GM19468 (cell line): ENCODE results near the gene AP2A2.
"Not testable (repeated sequence)": the region's sequence is repeated elsewhere in the genome, so short reads cannot be mapped to it uniquely, and the experiment has no call there.

ENCODE experiments used
- ATAC-seq: cut with Tn5 transposase; IDR thresholded peaks from one replicate; pipeline ENCODE4 v1.9.1; 2021; ENCODE audit warnings: mild to moderate bottlenecking, moderate library complexity, moderate number of reproducible peaks; ENCODE audit not compliant: unreplicated experiment; ENCODE audit errors: extremely low read depth

The AP2A2 gene

DNA sequence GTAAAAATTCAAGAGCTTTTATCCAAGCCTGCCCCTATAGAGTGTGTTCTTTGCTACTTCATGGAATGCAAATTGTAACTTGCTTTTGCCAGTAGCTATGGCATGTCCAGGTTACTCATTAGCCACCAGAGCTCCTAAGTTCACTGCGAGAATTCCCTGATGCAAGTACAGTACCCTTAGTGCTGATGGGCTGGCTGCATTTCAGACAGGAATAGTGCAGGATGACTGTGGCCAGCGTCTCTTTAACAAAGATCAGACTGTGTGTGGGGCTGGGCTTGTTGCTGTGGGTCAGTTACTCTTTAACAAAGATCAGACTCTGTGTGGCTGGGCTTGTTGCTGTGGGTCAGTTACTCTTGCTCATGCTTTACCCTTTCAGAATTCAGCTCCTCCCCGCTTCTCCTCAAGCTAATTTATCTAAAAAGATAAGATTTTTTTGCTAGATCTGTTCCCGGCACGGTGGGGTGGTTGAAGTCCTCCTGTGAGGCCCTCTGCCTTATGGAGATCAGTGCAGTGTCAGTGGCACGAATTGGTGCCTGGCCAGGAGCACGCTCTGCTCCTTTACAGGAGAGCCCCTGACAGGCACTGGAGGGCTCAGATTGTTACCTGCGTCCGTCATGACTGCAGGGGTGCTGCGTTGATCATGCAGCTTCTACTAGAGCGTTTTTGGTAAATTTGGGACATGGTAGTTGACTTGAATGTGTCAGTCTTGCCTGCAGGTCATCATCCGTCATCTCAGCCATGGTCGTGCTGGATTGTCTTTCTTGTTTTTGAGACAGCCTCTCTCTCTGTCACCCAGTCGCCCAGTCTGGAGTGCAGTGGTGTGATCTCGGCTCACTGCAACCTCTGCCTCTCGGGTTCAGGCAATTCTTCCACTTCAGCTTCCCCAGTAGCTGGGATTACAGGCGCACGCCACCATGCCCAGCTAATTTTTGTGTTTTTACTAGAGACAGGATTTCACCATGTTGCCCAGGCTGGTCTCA, 27.0 kb downstream of the AP2A2 start:
- no peak for ATAC-seq

DNA sequence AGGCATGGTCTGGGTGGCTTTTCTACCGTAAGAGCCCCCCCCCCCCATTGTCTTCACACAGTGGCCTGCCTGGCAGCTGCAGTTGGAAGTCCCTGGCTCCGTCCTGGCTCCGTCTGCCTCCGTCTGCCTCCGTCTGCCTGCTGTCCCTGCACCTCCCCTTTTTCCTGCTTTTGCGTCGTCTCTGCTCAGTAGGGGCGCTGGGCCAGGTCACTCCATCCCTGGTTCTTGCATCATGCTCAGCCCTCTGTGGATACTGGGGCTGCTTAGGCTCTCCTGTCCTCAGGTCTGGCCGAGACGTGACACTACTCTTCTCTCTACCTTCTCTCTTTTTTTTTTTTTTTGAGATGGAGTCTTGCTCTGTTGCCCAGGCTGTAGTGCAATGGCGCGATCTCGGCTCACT, 27.8 kb downstream of the AP2A2 start:
- no peak for ATAC-seq

DNA sequence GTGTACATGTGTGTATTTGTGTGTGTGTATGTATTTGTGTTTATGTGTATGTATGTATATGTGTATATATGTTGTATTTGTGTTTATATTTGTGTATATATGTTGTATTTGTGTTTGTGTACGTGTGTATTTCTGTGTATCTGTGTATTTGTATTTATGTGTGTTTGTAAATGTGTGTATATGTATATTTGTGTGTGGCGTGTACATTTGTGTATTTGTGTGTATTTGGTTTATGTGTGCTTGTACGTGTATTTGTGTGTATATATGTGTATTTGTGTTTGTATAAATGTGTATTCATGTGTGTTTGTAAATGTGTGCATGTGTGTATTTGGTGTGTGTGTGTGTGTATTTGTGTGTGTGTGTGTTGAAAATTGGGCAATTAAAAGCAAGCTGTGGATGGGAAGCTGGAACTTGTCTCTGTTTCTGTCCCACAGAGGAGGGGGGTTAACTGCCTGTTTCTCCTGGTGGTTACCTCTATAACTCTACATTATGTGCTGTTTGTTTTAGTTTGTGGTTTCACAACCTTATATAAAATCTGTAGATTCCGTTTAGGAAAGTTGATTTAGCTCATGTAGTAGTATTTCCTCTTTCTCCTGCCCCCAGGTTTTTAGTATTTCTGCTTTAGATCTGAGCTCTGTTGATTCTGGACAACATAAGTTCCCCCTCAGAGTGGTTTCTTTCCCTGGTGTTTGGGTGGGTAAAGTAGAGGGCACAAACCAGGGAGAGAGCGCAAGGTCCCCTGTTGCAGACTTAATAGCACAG, 28.9 kb downstream of the AP2A2 start:
- ATAC-seq, result no peak

DNA sequence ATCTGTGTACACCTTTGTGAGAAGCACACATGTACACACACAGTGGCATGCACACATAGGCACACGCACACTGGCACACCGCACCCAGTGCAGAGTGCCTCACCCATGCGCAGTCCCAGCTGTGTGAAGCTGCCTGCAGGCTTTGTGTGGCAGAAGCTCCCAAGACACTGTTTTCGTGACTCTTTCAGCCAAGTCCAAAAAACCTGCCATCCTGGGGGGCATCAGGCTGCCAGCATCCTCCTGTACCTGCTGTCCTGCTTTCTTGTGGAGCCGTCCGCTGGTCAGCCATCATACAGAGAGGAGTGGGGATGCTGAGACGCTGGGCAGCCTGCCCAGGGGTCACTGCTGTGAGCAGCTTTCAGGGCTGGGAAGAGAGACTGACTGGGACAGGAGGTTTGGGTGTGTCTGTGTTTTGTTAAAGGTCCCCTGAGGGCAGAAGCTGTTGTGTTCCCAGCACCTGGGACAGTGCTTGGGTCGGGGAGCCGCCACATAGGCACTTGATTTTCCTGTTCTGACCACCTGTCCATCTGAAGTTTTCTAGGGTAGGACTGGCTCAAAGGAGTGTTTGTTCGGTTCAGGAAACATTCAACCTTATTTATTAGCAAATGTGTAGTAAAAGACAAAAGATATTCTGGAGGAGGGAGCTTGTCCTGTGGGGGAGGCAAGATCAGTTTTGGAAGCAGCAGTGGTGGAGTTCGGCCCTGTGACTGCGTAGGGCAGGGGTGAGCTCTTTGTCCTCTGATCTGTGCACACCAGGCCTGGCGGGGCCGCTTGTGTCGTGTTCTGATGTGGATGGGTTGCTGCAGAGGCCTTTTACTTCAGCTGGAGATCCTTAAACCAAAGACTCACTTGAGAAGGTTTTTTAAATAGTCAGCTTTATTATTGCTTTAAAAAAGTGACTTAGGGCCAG, 29.7 kb downstream of the AP2A2 start:
- no peak for ATAC-seq

DNA sequence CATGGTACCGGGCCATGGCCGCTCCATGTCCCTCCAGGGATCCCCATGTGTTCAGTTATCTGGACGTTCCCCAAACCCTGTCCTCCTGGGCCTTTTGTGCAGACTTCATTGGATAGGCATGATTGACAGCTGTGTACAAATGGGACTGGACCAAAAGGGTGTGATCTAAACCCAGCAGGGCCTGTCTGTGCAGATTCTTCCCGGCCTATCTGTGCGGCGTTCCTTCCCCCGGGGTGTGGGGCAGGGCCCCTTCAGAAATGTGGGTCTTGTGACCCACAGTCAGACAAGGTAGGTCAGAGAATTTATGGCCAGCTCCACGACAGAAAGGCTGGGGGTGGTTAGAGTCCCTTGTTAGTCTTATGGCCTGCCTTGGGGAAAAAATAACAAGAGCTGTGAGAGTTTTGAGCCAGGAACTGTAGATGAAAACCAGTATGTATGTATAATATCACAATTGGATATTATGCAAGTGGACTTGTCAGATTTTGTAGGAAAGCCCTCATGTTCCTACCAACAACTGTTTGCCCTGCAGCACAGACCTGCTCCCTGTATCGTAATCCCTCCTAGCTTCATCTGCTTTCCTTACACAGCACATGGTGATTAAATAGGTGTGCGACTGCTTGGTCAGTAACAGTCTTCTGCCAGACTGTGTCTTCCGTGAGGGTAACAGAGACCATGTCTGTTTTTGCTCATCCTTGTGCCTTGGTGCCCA, 31.7 kb downstream of the AP2A2 start:
- ATAC-seq, result no peak

DNA sequence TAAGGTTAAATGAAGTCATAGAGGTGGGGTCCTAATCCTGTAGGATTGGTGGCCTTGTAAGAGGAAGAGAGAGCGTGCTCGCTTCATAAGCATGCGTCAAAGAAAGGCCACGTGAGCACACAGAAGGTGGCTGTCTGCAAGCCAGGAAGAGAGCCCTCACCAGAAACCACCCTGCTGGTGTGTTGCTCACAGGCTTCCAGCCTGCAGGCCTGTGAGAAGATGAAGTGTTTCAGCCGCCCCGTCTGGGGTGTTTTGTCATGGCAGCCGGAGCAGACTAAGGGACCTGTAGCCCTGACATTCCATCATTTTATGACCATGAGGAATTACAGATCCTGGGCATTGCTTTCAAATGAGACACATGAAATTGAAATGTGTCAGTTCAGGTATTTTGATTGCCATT, 32.4 kb downstream of the AP2A2 start:
- no peak for ATAC-seq

DNA sequence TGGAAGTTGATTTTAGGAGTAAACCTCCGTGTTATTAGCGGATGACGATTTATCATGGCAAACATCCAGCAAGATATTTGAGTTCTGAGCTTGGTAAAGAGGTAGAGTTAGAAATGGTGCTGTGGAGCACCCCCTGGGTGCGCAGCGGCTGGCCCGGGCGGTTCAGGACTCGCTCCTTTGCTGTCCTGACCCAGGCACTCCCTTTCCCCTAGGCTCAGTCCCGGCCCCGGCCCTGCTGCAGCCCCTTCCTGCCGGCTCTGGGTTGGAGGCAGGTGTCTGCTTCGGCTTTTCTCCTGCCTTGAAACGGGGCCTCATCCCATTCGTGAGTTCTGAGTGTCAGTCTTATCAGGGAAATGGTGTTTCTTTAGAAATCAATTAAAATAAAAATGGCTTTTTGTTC, 33.4 kb downstream of the AP2A2 start:
- no peak for ATAC-seq

DNA sequence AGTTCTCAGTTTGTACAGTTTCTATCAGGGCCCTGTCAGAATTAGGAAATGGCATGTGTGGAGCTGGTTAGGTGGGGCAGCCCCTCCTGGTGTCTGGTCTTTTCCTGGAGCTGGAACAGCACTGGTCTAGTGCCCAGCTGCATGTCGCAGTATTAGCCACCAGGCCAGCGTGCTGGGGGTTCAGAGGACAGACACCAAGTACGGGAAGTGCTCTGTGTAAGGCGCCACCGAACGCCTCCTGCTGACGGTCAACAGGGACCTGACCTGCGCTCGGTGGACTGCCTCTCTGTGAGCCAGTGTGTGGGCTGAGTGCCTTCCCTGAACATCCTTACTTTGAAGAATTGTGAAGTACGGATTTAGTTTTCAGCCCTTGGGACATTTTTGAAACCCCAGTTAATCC, 33.9 kb downstream of the AP2A2 start:
- no peak for ATAC-seq

DNA sequence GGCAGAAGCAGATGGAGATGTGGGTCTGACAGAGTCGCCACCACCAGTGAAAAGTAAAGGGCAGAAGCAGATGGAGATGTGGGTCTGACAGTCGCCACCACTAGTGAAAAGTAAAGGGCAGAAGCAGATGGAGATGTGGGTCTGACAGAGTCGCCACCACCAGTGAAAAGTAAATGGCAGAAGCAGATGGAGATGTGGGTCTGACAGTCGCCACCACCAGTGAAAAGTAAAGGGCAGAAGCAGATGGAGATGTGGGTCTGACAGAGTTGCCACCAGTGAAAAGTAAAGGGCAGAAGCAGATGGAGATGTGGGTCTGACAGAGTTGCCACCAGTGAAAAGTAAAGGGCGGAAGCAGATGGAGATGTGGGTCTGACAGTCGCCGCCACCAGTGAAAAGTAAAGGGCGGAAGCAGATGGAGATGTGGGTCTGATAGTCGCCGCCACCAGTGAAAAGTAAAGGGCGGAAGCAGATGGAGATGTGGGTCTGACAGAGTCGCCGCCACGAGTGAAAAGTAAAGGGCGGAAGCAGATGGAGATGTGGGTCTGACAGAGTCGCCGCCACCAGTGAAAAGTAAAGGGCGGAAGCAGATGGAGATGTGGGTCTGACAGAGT, 35.7 kb downstream of the AP2A2 start:
- not testable (repeated sequence) for ATAC-seq

DNA sequence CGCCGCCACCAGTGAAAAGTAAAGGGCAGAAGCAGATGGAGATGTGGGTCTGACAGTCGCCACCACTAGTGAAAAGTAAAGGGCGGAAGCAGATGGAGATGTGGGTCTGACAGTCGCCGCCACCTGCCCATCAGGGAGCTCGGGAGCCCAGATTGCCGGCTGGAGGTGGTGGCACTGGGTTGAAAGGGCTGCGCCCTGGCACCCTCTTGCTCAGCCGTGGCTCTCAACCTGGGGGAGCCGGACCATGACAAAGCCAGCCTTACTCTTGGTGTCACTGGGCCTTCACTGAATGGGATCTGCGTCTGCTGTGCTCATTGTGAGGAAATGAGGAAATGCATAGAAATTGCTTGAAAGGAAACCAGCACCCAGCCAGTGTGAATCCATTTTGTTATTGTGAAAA, 36.3 kb downstream of the AP2A2 start:
- no peak for ATAC-seq

DNA sequence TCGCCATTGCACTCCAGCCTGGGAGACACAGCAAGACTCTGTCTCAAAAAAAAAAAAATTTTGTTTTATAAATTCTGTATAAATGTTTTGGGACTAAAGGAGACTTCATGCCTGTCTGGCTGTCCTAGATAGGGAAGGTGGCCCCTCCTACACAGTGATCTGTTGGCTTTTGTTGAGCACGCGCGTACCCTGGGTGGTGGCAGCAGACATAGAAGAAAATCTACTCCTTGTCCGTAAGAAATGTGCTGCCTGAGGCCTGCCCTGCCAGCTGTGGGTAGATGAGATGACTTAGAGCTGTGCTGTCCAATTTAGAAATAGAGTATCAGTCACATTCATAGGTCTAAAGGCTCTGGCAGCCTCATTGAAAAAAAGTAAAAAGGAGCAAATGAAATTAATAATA, 37.0 kb downstream of the AP2A2 start:
- no peak for ATAC-seq

DNA sequence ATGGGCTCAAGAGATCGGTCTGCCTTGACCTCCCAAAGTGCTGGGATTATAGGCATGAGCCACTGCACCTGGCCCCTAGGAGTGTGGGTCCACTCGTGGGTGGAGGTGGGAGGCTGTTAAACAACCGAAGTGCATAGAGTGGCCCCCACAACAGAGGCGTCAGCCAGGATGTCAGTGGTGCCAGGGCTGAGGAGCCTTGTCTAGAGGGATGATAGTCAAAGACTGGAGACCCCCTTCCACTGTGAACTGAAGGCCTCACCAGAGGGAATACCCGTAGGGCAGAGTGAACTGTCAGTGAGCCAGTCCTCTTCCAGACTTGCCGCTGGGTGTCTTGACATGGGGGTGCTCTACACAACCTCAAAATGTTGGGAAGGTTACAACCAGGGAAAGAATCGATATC, 38.2 kb downstream of the AP2A2 start:
- no peak for ATAC-seq

DNA sequence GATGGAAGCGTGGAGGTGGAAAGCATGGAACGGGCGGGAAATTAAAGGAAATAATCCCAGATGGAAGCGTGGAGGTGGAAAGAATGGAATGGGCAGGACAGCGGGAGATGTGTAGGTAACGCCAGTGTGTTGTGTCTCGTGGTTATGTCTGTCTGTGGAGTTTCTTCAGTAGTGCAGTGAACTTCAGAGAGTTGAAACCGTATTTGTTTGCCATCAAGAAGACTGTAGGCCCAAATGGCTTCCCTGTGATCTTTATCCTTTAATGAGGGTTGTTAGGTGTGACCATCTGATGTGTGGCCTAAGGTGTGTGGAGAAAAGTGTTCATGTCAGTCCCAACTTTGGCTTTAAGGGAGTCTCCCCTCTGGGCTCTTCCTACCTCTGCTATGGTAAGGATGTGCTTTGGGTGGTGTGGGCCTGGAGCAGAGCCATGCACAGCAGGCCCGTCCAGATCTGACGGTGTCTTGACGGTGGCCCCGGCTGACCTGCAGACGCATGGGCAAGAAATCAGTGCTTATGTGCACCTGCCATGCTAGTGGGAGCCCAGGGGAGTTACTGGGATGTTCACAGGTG, 39.6 kb downstream of the AP2A2 start:
- no peak for ATAC-seq

DNA sequence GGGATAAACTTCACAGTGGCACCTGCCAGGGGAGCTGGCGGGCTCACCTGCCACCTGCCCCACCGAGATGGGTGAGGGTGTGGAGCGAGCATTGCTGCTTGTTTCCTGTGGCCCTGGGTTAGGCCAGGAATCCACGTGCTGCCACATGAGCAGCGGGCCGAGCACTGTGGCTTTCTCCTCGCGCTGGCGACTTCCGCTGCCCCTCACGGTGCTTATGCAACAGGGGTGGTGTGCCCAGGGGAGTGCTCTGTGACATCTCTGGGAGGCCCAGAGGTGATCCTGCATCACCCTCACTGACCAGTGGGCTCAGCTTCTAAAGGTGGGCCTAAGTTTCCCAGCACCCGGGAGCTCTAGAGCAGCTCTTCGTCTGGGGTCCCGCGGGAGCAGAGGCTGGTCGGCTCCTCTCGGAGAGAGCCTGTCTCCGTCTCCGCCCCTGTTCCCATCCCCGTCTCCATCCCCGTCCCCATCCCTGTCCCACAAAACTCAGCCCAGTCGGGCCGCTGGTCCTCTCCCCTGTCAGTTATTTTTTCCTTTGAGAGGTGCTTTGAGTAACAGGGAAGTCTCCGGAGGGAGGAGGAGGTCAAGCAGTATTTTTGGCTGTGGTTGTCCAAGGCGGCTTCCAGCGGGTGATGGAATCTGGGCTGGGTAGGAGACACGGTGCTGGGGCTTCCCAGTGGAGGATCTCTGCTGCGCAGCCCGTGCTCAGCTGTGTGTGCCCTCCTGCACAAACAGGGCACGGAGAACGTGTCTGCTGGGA, 42.5 kb downstream of the AP2A2 start:
- ATAC-seq, result no peak

DNA sequence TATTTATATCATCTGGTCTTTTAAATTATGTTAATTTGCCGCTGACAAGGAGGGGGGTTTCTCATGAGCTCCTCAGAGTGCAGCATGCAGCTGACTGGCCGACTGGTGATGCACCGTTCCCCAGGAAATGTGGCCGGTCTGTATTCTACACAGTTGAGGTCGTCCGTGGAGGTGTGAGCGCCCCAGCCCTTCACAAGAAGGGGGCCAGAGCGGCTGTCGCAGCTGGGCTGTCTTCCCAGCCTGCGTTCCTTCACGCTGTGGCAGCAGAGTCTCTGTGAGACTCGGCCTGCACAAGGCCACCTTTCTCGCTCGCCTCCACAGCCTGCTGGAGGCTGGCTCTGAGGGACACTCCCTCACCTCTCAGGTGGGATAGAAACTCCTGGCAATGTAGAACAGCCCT, 43.2 kb downstream of the AP2A2 start:
- no peak for ATAC-seq

DNA sequence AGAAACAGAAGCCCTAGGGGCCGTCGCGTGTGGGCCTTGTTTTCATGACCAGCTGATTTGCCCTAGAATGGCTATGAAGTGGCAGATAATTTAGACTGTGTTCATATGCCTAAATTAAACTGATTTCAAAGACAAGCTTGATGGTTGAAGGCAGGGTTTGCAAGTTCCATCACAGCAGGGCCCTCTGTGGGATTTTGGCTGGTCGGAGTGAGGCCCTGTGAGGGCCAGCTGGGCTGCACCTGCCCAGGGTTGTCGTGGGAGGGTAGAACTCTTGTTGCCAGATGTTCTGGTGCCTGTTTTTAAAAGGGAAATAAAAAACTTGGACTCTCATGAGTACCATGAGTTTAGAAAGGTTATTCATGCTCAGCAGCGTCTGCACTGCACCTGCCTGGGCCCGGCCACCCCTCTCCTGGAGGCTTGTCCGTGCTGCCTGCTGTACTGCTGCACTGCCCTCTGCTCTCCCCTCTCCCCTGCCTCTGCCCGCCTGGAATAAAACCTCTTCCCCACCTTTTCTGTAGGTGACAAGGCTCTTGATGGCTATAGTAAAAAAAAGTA, 44.1 kb downstream of the AP2A2 start:
- ATAC-seq, result no peak

DNA sequence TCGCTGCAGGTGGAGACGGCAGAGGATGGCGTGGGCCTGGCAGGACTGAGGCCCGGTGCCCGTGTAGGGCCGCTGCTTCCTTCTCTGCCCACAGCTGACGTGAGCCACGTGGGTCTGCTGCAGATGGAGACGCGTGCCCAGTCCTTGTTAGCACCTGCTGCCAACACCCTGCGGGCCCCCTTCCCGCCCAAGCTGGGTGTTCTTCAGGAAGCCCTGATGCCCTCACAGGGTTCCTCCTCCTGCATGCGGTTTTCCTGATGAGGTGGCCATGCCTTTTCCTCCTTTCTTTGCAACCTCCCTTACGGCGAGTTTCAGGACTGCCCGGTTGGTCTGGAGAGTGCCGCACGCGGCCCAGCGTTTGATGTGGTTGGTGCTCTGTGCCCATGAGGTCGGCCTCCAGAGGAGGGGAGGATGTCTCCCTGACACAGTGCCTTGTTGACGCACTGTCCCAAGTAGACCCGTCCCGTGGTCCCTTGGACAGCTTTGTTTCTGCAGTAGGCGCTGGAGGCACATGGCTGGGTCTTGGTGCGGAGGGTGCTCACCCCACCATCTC, 44.7 kb downstream of the AP2A2 start:
- no peak for ATAC-seq
